Measurements from ENCODE around the gene OR2G3. TPM values are rescaled to one million over a fixed set of nuclear protein-coding genes. Genes with fewer than 3 reads are reported as not detected.

OR2G3 gene
- not detected in 2 replicates for total RNA-seq

DNA sequence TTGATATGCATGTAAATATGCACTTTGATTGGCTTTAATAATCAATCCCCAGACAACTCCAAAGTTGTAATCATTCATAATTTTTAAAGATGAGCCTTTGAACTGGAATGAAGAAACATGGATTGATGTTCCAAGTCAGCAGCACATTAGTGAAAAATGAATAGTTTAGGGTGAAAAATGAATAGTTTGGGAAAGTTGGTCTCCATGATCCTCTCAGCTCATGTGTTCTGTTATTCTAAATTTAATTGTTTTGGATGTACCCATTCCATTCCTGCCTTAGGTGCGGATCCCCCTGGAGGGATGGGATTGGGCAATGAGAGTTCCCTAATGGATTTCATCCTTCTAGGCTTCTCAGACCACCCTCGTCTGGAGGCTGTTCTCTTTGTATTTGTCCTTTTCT lies at the start of gene OR2G3:
TSS of gene OR2G3 (plus strand) at position 301 of the 400 bp plus-strand sequence. CDS start at position 301, 0 bp downstream.
- no peak for DNase-seq
- Mint-ChIP-seq H3K4me3 (no peak within 1 kb of the TSS), H3K9me3 (no peaks in the 10 kb centered on the region), H3K27ac (no peak within 1 kb of the TSS), H3K4me1 (no peaks in the 10 kb centered on the region), H3K36me3 (ENCODE audit: low read depth) (no peaks in the 10 kb centered on the region), H3K27me3 (no peaks in the 10 kb centered on the region)
- intact Hi-C loops (cut with micrococcal nuclease): no loop called here

DNA sequence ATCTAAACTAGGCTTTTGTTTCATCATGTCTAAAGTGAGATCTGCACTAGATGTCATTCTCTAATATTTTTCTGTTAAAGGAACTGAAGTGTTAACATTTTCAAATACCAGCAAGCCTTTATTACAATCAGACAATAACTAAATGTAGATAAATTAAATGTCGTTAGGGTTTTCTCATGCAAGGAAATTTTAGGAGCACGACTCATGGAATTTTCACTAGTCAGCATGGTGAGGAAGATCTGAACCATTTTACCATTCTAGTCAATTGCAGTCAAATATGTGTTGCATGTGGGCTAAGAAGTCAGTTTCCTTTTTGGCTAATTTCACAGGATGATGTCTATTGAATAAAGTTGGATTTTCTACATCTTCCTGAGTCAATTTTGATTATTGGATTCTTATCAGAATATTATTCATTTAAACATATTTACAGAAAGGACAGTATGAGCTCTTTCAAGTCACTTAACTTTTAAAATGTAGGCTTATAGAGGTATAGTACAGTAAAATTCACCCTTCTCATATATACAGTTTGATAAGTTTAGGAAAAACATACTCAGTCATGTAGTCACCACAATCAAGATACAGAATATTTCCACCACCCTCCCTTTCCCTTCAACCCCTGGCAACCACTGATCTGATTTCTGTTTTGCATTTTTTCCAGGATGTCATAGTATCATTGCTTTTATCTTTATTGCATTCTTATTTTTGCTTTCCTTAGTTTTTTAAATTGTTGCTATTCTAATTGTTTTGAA lies 47.3 kb upstream of the OR2G3 start:
- Mint-ChIP-seq H3K4me3 (no peak overlapping the region), H3K27ac (no peak overlapping the region), H3K9me3 (no peaks in the 10 kb centered on the region), H3K36me3 (ENCODE audit: low read depth) (no peaks in the 10 kb centered on the region), H3K4me1 (no peaks in the 10 kb centered on the region), H3K27me3 (no peaks in the 10 kb centered on the region)
- DNase-seq: no peak
- intact Hi-C loops (cut with micrococcal nuclease): no loop called here

DNA sequence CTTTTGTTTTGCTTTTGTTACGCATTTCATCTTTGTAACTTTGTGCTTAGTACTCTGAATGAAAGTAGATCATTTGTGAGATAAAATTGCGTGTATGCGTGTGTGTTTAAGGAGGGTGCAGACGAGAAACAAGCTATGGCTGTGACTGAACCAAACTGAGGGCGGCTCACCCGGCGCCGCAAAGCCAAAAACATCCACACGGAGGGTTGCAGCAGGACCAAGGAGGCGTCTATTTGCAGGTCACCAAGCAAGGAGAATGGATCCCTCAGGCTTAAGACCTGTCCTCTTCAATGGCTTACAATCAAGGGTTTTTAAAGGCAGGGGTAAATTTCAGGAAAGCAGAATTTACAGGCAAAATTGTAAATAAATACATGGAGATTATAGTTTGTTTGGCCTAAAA lies 43.7 kb upstream of the OR2G3 start:
- Mint-ChIP-seq H3K4me3 (no peak overlapping the region), H3K9me3 (no peaks in the 10 kb centered on the region), H3K27me3 (no peaks in the 10 kb centered on the region), H3K36me3 (ENCODE audit: low read depth) (no peaks in the 10 kb centered on the region), H3K27ac (no peak overlapping the region), H3K4me1 (no peaks in the 10 kb centered on the region)
- no peak for DNase-seq
- intact Hi-C loops (cut with micrococcal nuclease): no loop called here

DNA sequence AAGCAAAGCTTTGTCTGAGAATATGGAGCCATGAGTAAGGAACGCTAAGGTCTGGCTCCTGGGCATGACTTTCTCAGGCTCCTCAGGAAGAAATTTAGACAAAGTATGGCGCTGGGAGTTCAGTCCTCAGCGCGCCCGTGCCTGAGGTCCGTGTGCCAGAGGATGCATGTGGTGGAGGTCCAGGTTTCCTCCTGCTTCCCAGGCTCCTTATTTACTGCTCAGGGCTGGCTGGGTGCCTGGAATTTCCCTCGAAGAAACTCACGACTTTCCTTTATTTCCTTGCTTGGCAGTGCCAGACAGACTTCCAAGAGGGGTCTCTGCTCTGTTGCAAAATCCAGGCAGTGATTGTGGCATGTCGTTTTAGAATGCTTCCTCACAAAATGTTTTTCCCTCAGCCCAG lies 43.2 kb upstream of the OR2G3 start:
- no peak for DNase-seq
- H3K4me3 Mint-ChIP-seq: no peak overlapping the region
- no peaks in the 10 kb centered on the region for H3K36me3 Mint-ChIP-seq (ENCODE audit: low read depth)
- no peaks in the 10 kb centered on the region for H3K27me3 Mint-ChIP-seq
- H3K9me3 Mint-ChIP-seq: no peaks in the 10 kb centered on the region
- H3K4me1 Mint-ChIP-seq: no peaks in the 10 kb centered on the region
- no peak overlapping the region for H3K27ac Mint-ChIP-seq
- intact Hi-C loops (cut with micrococcal nuclease): no loop called here

DNA sequence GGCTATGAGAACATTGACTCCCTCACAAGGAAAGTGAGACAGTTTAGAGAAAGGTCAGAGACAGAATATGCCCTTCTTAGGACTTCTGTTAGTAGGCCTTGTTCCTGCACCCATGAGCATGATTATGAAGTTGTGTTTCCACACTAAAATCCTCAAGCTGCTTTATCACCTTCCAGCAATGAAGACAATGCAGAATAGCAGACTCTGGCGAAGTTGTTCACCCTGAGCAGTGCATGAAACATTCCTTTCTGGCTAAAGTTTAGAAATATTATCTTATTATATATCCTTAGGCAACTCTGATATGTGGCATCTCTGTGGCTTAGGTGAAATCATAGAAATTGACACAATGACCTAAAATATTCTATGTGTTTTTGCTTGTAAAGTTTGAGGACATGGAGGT lies 31.1 kb upstream of the OR2G3 start:
- Mint-ChIP-seq H3K27me3 (no peaks in the 10 kb centered on the region), H3K4me3 (no peak overlapping the region), H3K4me1 (no peaks in the 10 kb centered on the region), H3K9me3 (peaks cover 13% of the 10 kb centered on the region), H3K27ac (no peak overlapping the region), H3K36me3 (ENCODE audit: low read depth) (no peaks in the 10 kb centered on the region)
- intact Hi-C loops (cut with micrococcal nuclease): no loop called here
- DNase-seq: no peak

DNA sequence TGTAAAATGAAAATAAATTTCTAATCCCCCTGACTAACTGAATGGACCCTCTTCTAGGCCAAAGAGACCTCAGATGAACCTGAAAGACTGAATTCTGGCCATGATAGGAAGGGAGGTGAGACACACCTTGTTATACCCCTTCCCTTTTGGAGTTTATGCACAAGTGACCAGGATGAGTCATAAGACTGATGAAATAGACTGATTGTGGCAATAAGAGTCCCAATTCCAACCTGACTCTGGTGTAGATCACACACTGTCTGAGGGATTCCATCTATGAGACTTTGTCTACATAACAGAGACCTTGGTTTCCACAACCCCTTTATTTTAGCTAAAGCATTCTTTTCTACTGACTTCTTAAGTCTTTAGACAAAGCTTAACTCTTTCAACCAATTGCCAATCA lies 30.7 kb upstream of the OR2G3 start:
- Mint-ChIP-seq H3K9me3 (peaks cover 10% of the 10 kb centered on the region), H3K27ac (no peak overlapping the region), H3K36me3 (ENCODE audit: low read depth) (no peaks in the 10 kb centered on the region), H3K27me3 (no peaks in the 10 kb centered on the region), H3K4me3 (no peak overlapping the region), H3K4me1 (no peaks in the 10 kb centered on the region)
- DNase-seq: no peak
- intact Hi-C loops (cut with micrococcal nuclease): no loop called here

DNA sequence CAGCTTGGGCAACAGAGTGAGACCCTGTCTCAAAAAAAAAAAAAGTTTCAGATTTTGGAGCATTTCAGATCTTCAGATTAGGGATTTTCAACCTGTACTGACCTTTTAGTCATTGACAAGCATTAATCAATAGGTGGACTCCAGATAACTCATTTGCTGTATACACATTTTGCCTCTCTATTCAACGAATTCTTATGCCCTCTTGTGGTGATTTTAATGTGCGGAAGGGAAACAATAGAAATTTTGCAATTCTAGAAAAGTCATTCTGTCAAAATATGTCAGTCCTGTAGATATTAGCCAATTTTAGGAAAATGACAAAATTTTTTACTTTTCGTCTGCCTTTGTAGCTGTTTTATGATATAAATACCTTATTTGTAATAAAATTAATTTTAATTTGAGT lies 28.9 kb upstream of the OR2G3 start:
- intact Hi-C loops (cut with micrococcal nuclease): loop anchor here (1.0 kb wide), 2 partner anchors 186 to 204 kb away; no protein-coding TSS in a partner anchor
- Mint-ChIP-seq H3K27me3 (no peaks in the 10 kb centered on the region), H3K4me1 (no peaks in the 10 kb centered on the region), H3K27ac (no peak overlapping the region), H3K36me3 (ENCODE audit: low read depth) (no peaks in the 10 kb centered on the region), H3K9me3 (no peaks in the 10 kb centered on the region), H3K4me3 (no peak overlapping the region)
- no peak for DNase-seq

DNA sequence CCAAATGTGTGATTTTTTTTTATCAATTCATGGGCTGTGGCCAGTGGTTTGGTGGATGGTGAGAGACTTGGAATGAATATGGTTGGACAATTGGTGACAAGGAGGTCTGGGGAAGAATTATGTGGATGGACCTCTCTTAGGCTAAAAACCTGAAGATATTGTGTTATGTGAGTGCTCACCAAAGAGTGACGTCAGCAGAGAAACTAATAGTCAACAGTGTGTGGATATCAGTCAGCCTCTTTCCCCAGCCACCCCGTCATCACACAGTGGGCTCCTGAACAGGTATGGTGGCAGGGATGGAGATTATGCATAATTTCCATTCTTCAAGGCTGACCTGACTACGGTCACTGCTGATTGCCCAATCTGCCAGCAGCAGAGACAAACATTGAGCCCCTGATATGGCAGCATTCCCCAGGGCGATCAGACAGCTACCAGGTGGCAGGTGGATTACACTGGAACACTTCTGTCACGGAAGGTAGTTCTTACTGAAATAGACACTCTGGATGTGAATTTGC lies 26.4 kb upstream of the OR2G3 start:
- H3K36me3 Mint-ChIP-seq (ENCODE audit: low read depth): no peaks in the 10 kb centered on the region
- no peak overlapping the region for H3K4me3 Mint-ChIP-seq
- H3K9me3 Mint-ChIP-seq: no peaks in the 10 kb centered on the region
- H3K27me3 Mint-ChIP-seq: no peaks in the 10 kb centered on the region
- intact Hi-C loops (cut with micrococcal nuclease): no loop called here
- no peak overlapping the region for H3K27ac Mint-ChIP-seq
- no peak for DNase-seq
- H3K4me1 Mint-ChIP-seq: no peaks in the 10 kb centered on the region

DNA sequence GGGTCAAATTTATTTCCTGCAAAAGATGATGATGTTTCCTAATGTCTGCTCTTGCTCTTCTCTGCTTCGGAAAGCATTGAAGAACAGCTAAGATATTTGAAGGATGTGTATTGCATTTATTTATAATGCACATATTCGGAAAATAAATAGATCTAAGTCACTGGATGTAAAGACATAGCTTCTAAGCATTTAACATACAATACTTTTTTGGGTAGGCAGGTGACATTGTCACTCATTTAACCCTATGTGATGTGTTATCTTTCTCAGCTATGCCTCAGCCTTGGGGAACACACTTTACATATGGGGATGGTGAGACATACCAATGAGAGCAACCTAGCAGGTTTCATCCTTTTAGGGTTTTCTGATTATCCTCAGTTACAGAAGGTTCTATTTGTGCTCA lies 17.3 kb upstream of the OR2G3 start, which contains the start of gene OR2G2:
TSS of gene OR2G2 (plus strand) at position 301 of the 400 bp plus-strand sequence. CDS start at position 301, 0 bp downstream.
- Mint-ChIP-seq H3K27ac (no peak within 1 kb of the TSS), H3K9me3 (no peaks in the 10 kb centered on the region), H3K4me3 (no peak within 1 kb of the TSS), H3K27me3 (no peaks in the 10 kb centered on the region), H3K4me1 (no peaks in the 10 kb centered on the region), H3K36me3 (ENCODE audit: low read depth) (no peaks in the 10 kb centered on the region)
- intact Hi-C loops (cut with micrococcal nuclease): no loop called here
- DNase-seq: no peak

DNA sequence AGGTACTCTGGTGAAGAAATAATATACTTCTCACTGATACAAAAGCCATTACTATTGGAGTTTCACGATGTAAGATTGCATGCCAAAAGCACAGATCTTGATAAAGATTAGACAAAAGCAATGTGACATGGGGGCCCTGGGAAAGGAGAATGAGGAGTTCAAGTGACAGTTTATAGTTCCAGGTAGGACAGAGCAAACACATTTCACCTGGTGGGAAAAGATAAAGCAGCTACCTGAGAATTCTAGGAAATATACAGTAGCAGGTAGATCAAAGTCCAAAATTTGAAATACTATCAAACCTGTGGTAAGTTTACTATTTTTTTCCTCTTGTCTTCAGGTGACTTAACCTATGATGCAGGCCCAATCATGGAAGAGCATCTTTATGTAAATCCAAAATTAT lies 8.0 kb downstream of the OR2G3 start:
- no peak overlapping the region for H3K27ac Mint-ChIP-seq
- no peaks in the 10 kb centered on the region for H3K36me3 Mint-ChIP-seq (ENCODE audit: low read depth)
- intact Hi-C loops (cut with micrococcal nuclease): no loop called here
- H3K9me3 Mint-ChIP-seq: no peaks in the 10 kb centered on the region
- no peaks in the 10 kb centered on the region for H3K4me1 Mint-ChIP-seq
- no peaks in the 10 kb centered on the region for H3K27me3 Mint-ChIP-seq
- no peak for DNase-seq
- no peak overlapping the region for H3K4me3 Mint-ChIP-seq

DNA sequence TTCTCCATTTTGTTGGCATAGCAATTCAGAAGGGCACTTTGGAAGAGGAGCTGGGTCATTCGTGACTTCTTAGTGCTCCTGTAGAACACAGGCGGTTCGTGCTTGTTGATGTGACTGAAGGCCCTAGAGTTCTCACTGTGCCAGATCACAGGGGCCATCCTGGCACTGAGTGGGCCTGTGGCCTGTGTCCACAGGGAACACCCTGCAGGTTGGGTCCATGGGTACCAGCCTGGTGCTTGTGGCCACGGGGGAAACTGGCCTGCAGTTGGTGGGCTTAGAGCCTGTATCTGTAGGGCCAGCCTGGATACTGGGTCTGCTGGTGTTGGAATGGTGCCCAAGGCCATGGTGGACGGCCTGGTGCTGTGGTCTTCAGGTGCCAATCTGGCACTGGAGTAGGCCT lies 9.2 kb downstream of the OR2G3 start:
- Mint-ChIP-seq H3K9me3 (no peaks in the 10 kb centered on the region), H3K4me1 (no peaks in the 10 kb centered on the region), H3K27me3 (no peaks in the 10 kb centered on the region), H3K4me3 (no peak overlapping the region), H3K36me3 (ENCODE audit: low read depth) (no peaks in the 10 kb centered on the region), H3K27ac (no peak overlapping the region)
- intact Hi-C loops (cut with micrococcal nuclease): no loop called here
- DNase-seq: no peak

DNA sequence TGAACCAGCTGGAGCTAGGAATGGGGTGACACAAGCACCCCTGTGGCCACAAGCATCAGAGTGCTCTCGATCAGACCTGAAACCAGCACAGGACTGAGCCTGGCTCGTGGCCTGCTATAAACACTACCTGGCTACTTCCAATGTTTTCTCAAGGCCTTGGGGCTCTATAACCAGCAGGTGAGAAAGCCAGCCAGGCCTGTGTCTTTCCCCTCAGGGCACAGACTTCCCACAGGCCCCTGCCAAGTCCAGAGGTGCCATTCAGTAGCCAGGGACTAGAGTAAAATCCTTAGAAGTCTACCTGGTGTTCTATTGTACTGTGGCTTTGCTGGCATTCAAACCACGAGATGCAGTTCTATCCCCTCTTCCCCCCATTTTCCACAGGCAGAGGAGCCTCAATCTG lies 22.6 kb downstream of the OR2G3 start:
- DNase-seq: no peak
- H3K27me3 Mint-ChIP-seq: no peaks in the 10 kb centered on the region
- intact Hi-C loops (cut with micrococcal nuclease): no loop called here
- H3K36me3 Mint-ChIP-seq (ENCODE audit: low read depth): no peaks in the 10 kb centered on the region
- H3K4me1 Mint-ChIP-seq: no peaks in the 10 kb centered on the region
- no peak overlapping the region for H3K4me3 Mint-ChIP-seq
- H3K27ac Mint-ChIP-seq: no peak overlapping the region
- no peaks in the 10 kb centered on the region for H3K9me3 Mint-ChIP-seq

DNA sequence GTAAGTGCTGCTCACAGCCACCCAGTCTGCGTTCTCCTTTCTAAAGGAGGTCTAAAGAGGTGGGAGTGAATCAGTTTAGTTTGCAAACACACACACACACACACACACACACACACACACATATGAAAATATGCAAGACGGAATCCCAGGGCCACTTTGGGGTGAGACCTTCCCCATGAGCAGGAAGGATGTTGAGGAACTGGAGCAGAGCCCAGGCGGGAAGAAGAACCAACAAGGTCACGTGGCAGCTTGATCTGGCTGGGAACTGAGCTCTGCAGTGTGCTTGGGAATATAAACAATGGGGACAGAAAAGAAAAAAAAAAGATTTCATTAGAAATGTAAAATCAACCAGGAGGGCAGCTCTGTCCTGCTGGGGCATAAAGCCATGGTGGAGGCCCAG lies 32.6 kb downstream of the OR2G3 start:
- Mint-ChIP-seq H3K27me3 (peaks cover 2% of the 10 kb centered on the region), H3K9me3 (no peaks in the 10 kb centered on the region), H3K4me3 (no peak overlapping the region), H3K36me3 (ENCODE audit: low read depth) (no peaks in the 10 kb centered on the region), H3K4me1 (no peaks in the 10 kb centered on the region), H3K27ac (no peak overlapping the region)
- no peak for DNase-seq
- intact Hi-C loops (cut with micrococcal nuclease): no loop called here

DNA sequence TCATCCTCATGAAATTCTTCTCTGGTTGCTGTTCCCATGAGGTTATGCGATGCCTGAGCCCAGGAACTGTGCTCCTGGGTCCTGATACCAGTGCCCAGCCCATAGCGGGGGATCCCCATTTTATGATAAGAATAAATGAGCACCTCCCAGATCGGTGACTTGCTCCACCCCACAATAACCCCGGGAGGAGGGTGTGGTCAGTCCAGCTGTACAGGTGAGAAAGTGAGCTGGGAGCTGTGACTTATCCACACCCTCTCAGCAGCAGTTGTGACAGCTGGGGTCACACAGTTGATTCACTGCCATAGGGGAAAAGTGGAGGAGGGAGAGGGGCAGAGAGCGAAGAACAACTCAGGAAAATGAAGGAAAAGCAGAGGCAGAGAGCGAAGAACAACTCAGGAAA lies 33.4 kb downstream of the OR2G3 start:
- Mint-ChIP-seq H3K36me3 (ENCODE audit: low read depth) (no peaks in the 10 kb centered on the region), H3K4me3 (peak overlapping the region; percentile 49), H3K27me3 (peaks cover 2% of the 10 kb centered on the region), H3K4me1 (no peaks in the 10 kb centered on the region), H3K9me3 (no peaks in the 10 kb centered on the region), H3K27ac (no peak overlapping the region)
- intact Hi-C loops (cut with micrococcal nuclease): no loop called here
- DNase-seq: no peak

Data from activated CD4-positive, alpha-beta T cell treated with anti-CD3 and anti-CD28 coated beads, Interleukin-2, amount 10 ng/mL, durations not matched to agents 24 days and 14 days (primary cell).